HG03196 (cell line): ENCODE data around the gene GABARAP.

Experiments used
- ATAC-seq: cut with Tn5 transposase; IDR thresholded peaks from one replicate; pipeline ENCODE4 v1.9.1; 2021; ENCODE audit not compliant: unreplicated experiment

GABARAP gene

DNA sequence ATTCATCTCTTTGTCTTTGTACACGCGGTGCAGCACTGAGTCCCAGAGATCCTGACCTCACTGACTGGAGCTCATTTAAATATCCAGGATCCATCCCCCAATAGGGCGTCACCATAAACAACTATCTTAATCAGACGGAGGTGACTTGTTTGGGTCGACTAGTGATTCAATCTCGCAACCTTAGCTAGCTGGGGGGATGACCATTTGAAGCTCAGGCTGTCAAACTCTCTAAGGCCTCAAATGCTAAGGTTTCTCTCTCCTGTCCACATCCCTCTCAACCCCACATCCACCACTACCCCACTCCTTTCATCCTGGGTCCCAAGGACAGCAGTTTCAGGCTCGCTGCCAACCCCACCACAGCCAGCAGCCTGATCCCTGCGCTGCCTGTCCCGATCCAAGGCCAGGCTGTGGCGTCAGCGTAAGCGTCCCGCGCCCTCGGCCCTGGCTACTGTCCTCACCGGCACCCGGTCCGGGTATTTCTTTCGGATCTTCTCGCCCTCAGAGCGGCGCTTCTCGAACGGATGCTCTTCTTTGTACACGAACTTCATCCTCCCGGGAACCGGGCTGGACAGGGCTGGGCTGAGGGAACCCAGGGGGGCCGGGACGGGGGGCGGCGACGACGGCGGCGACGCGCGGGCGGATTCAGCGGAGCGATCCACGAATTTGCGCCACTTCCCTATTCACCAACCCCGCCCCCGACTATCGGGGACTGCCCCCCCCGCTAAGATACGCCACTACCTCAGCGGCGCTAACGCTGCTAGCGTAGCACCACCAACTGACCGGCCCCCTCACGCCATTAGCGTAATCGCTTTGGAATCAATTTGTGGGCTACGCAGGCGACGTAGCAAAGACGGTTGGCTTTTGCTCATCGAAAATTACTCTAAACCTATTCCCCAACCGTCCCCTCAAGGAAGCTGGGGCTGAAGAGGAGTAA lies at the start of gene GABARAP:
TSS of gene GABARAP (minus strand) at position 667 of the 934 bp plus-strand sequence. CDS start at position 548, 119 bp downstream.
- peak; percentile 37 for ATAC-seq

- no peak for ATAC-seq
These were observed 48.4 kb upstream of the GABARAP start for GRCh38 chr17:7290685-7291084.

GRCh38 chr17:7290166-7290565 lies 47.9 kb upstream of the GABARAP start:
- no peak for ATAC-seq

GRCh38 chr17:7289256-7290032 lies 47.2 kb upstream of the GABARAP start:
- ATAC-seq = no peak

DNA sequence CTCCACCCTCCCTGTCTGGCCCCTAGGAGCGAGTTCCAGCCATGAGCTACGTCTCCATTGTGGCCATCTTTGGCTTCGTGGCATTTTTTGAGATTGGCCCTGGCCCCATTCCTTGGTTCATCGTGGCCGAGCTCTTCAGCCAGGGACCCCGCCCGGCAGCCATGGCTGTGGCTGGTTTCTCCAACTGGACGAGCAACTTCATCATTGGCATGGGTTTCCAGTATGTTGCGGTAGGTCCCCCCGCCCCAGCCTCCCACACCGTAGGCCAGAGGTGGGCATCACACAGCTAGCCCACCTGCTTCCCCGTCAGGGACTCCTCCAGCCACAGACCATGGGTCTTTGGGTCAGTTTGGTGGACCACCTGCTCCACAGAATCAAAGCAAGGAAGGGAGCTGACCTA lies 43.4 kb upstream of the GABARAP start:
- no peak for ATAC-seq

GRCh38 chr17:7284911-7285310 lies 42.7 kb upstream of the GABARAP start:
- ATAC-seq = no peak

DNA sequence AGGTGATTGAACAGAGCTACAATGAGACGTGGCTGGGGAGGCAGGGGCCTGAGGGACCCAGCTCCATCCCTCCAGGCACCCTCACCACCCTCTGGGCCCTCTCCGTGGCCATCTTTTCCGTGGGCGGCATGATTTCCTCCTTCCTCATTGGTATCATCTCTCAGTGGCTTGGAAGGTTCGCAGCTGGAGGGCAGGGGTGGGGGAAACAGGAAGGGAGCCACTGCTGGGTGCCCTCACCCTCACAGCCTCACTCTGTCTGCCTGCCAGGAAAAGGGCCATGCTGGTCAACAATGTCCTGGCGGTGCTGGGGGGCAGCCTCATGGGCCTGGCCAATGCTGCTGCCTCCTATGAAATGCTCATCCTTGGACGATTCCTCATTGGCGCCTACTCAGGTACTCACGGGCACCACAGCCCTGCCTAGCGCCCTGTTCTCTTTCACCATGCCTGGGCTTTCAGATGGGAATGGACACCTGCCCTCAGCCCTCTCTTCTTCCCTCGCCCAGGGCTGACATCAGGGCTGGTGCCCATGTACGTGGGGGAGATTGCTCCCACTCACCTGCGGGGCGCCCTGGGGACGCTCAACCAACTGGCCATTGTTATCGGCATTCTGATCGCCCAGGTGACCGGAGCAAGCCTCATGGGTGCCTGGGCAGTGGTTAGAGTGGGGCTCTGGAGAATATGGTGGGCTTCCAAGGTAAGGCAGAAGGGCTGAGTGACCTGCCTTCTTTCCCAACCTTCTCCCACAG lies 41.4 kb upstream of the GABARAP start:
- ATAC-seq = no peak

- no peak for ATAC-seq
These were observed 40.6 kb upstream of the GABARAP start for GRCh38 chr17:7282752-7283321.

DNA sequence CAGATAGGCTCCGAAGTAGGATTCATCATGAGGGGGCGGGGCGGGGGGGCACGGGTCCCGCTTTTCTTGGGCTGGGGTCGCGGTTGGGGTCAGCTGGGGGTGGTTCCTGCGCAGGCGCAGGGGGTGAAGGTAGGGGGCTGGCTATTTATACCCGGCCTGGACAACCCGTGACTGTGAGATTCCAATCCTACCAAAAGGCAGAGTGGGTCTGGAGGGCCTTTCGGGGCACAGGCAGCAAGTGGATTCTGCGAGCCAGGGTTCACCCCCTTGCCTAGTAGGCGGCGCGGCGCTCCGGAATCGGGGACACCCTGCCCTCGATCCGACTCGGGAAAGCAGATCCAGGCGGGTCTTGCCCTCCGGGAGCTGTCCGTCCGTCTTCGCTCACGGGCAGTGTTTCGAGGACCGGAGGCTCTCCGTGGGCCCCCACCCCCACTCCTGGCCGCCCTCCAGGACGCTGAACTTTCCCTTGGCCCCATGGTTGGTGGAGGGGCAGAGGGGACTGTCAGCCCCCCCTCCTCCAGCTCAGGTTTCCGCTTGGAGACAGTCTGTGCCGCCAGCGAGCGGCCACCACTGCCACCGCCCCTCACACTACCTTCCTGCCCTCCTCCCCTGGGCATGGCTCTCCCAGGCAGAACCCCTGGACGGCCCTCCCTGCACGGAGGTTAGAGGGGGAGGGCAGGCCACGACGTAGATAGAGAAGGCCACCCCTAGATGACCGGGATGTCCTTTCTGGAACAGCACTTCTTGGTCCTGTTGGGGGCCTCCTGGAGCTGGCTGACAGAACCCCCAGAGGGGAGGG lies 39.9 kb upstream of the GABARAP start:
- ATAC-seq = no peak

DNA sequence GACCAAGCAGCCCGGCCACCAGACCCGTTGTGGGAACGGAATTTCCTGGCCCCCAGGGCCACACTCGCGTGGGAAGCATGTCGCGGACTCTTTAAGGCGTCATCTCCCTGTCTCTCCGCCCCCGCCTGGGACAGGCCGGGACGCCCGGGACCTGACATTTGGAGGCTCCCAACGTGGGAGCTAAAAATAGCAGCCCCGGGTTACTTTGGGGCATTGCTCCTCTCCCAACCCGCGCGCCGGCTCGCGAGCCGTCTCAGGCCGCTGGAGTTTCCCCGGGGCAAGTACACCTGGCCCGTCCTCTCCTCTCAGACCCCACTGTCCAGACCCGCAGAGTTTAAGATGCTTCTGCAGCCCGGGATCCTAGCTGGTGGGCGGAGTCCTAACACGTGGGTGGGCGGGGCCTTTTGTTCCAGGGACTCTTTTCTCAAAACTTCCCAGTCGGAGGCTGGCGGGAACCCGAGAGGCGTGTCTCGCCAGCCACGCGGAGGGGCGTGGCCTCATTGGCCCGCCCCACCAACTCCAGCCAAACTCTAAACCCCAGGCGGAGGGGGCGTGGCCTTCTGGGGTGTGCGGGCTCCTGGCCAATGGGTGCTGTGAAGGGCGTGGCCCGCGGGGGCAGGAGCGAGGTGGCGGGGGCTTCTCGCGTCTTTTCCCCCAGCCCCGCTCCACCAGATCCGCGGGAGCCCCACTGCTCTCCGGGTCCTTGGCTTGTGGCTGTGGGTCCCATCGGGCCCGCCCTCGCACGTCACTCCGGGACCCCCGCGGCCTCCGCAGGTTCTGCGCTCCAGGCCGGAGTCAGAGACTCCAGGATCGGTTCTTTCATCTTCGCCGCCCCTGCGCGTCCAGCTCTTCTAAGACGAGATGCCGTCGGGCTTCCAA lies 39.1 kb upstream of the GABARAP start, which contains the start of gene SLC2A4:
TSS of gene SLC2A4 (plus strand) at position 645 of the 879 bp plus-strand sequence. CDS start at position 862, 217 bp downstream.
- ATAC-seq = no peak

- peak; percentile 55 for ATAC-seq
These were observed 38.3 kb upstream of the GABARAP start for GRCh38 chr17:7280519-7281073.

DNA sequence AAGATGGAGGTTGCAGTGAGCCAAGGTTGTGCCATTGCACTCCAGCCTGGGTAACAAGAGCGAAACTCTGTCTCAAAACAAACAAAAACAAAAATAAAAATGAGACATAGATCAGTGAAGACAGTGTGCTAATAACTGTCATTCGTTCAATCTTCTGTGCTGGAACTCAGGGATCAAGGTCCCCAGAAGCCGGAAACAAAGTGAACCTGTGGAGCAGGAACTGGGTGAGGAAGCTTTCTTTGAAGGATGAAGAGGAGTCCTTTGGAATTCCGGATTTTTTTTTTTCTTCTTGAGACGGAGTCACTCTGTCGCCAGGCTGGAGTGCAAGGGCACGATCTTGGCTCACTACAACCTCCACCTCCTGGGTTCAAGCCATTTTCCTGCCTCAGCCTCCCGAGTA lies 37.2 kb upstream of the GABARAP start:
- no peak for ATAC-seq

- ATAC-seq = no peak
These were observed 24.5 kb upstream of the GABARAP start for GRCh38 chr17:7266784-7267183.

- ATAC-seq = no peak
These were observed 21.5 kb upstream of the GABARAP start for GRCh38 chr17:7263801-7264078.

DNA sequence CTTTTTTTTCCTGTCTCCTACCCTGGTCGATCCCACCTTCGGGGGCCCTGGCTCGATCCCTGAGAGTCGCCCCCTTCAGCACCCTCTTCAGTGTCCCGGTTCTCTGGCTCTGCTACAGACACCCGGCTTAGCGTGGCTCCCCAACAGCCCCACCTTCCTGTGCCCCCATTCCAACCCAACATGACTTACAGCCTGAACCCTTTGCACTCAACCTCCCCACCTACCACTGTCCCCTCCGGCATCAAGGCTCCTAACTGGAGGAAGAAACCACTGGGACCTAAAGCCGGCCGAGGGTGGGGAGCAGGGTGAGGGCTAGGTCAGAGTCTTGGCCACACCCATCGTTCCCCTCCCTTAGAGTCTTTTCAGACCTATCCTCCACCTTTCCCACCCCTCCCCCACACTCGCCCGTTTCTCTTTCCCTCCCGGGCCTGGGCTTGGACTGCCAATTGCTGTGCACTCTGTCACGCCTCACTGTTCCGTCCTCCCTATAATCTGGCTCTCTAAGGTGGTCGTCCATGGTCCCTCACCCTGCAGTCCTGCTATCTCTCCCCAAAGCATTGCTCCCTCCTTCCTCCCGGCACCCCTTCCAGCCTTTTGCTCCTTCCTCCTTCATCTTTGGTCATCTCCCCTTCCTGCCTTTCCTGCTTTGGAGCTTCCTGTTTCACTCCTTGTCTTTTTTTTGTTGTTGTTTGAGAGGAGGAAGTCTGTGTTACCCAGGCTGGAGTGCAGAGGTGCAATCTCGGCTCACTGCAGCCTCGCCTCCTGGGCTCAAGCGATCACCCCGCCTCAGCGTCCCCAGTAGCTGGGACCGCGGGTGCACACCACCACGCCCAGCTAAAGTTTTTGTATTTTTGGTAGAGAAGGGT lies 20.9 kb upstream of the GABARAP start:
- no peak for ATAC-seq

- ATAC-seq = no peak
These were observed 20.1 kb upstream of the GABARAP start, which contains the start of gene CLDN7 for GRCh38 chr17:7262192-7262934. CLDN7 (minus strand) TSS chr17:7262478; CDS start chr17:7262043, 435 bp downstream.
